HCT116 (cell line): Measurements from ENCODE around the gene KXD1. TPM values are rescaled to one million over a fixed set of nuclear protein-coding genes. Genes with fewer than 3 reads are reported as not detected.

Source experiments
- ATAC-seq: fragments of 200-7000 bp; cut with Tn5 transposase; 2 replicates; pipeline ENCODE4 v1.9.1; 2020; ENCODE audit warnings: mild to moderate bottlenecking, moderate library complexity
- BruUV-seq: library from RNA; stranded (reverse); fragments of 400-500 nt; replicated peaks from 2 replicates; lab custom pipeline; 2021; lab: Mats Ljungman, UMichigan
- CTCF ChIA-PET: fragments of 300-600 bp; sonication (Branson Sonifier 250); formaldehyde crosslinking; loops from one replicate; lab custom pipeline; 2021; ENCODE audit warnings: antibody characterized with exemption; lab: Charles Lee
- POLR2A ChIA-PET: fragments of 300-600, 350-600 bp; sonication (Branson Sonifier 250); formaldehyde crosslinking; loops from one replicate; lab custom pipeline; 2021; ENCODE audit warnings: antibody characterized with exemption; lab: Charles Lee
- RAD21 ChIA-PET, 2 experiments: fragments of 300-600 bp; sonication (Branson Sonifier 250); formaldehyde crosslinking; loops; one replicate each; lab custom pipeline; 2023; ENCODE audit warnings: low total read pairs in 2 of 2; ENCODE audit not compliant: uncharacterized antibody in 2 of 2, unreplicated experiment in 2 of 2, low non-redundant PET in 1 of 2; lab: Charles Lee
- DNase-seq: peaks from one replicate; pipeline ENCODE4 v3.0.0-alpha.2; 2010; ENCODE audit warnings: low read depth, low spot score
- H2AFZ ChIP-seq: fragments of 200-600 bp; shearing (Covaris generic), sonication (generic); 2 replicates; pipeline ENCODE4 v1.6.1; 2017; ENCODE audit warnings: low read depth, mixed run types, mixed read lengths, antibody characterized with exemption, low read length; ENCODE audit not compliant: poor library complexity, severe bottlenecking
- H3K27ac ChIP-seq: 2 replicates; pipeline ENCODE4 v1.5.1; 2012; ENCODE audit warnings: low read depth, low read length
- H3K27me3 ChIP-seq: fragments of 200-600 bp; sonication (generic); 2 replicates; pipeline ENCODE4 v1.6.1; 2016; ENCODE audit warnings: mixed run types, low read length, mixed read lengths; ENCODE audit not compliant: insufficient read depth
- H3K36me3 ChIP-seq, 2 experiments: fragments of 200-500 bp in 1 of 2; fragments of 200-600 bp in 1 of 2; sonication (Bioruptor generic) in 1 of 2; sonication (generic) in 1 of 2; 2 replicates each; pipeline versions ENCODE4 v1.5.1 to v1.6.1; 2014 to 2016; ENCODE audit warnings: low read length in 2 of 2, inconsistent platforms in 1 of 2, mixed read lengths in 1 of 2, mixed run types in 1 of 2; ENCODE audit not compliant: insufficient read depth in 2 of 2, control insufficient read depth in 1 of 2
- H3K4me1 ChIP-seq, 2 experiments: fragments of 200-600 bp in 1 of 2; sonication (generic) in 1 of 2; 2 replicates each; pipeline versions ENCODE4 v1.5.1 to v1.6.1; 2012 to 2017; ENCODE audit warnings: low read length in 2 of 2, inconsistent platforms in 1 of 2, mild to moderate bottlenecking in 1 of 2, mixed read lengths in 1 of 2, mixed run types in 1 of 2, moderate library complexity in 1 of 2; ENCODE audit not compliant: insufficient read depth in 2 of 2, control insufficient read depth in 1 of 2
- H3K4me2 ChIP-seq: fragments of 200-600 bp; sonication (generic); 2 replicates; pipeline ENCODE4 v1.6.1; 2017; ENCODE audit warnings: mixed run types, low read length, mixed read lengths
- H3K4me3 ChIP-seq, 2 experiments: fragments of 200-600 bp in 1 of 2; sonication (generic) in 1 of 2; replicated peaks in 1 of 2; 2 replicates each; pipeline ENCODE4 v1.5.1; 2011 to 2016; ENCODE audit warnings: low read length in 2 of 2, control low read depth in 1 of 2, low read depth in 1 of 2, mild to moderate bottlenecking in 1 of 2, mixed read lengths in 1 of 2, mixed run types in 1 of 2
- H3K79me2 ChIP-seq: fragments of 200-600 bp; sonication (generic); 2 replicates; pipeline ENCODE4 v1.6.1; 2017; ENCODE audit warnings: mild to moderate bottlenecking, mixed run types, low read length, moderate library complexity, mixed read lengths; ENCODE audit not compliant: insufficient read depth
- H3K9ac ChIP-seq: fragments of 200-600 bp; sonication (generic); 2 replicates; pipeline ENCODE4 v1.6.1; 2016; ENCODE audit warnings: low read length, mixed read lengths
- H3K9me2 ChIP-seq: fragments of 200-600 bp; sonication (generic), shearing (Covaris generic); 2 replicates; pipeline ENCODE4 v1.6.1; 2017; ENCODE audit warnings: mixed run types, mild to moderate bottlenecking, moderate library complexity; ENCODE audit not compliant: insufficient read depth
- H3K9me3 ChIP-seq, 2 experiments: fragments of 200-500 bp in 1 of 2; fragments of 200-600 bp in 1 of 2; sonication (Bioruptor generic) in 1 of 2; sonication (generic) in 1 of 2; 2 replicates each; pipeline ENCODE4 v1.6.1; 2014 to 2017; ENCODE audit warnings: low read length in 2 of 2, mixed read lengths in 2 of 2, inconsistent platforms in 1 of 2, low read depth in 1 of 2, mild to moderate bottlenecking in 1 of 2, mixed run types in 1 of 2, moderate library complexity in 1 of 2; ENCODE audit not compliant: control insufficient read depth in 1 of 2, insufficient read depth in 1 of 2
- H4K20me1 ChIP-seq: fragments of 200-600 bp; sonication (generic), shearing (Covaris generic); 2 replicates; pipeline ENCODE4 v1.6.1; 2017; ENCODE audit warnings: mixed run types, mild to moderate bottlenecking, moderate library complexity; ENCODE audit not compliant: insufficient read depth
- MAX ChIP-seq: IDR thresholded peaks from 2 replicates; pipeline ENCODE4 v1.6.1; 2012
- POLR2A ChIP-seq: IDR thresholded peaks from 2 replicates; pipeline ENCODE4 v1.7.0; 2011; ENCODE audit warnings: borderline replicate concordance; ENCODE audit not compliant: insufficient read depth, insufficient read length; ENCODE audit errors: extremely low read depth
- POLR2AphosphoS5 ChIP-seq: IDR thresholded peaks from 2 replicates; pipeline ENCODE4 v1.6.1; 2011; ENCODE audit warnings: mild to moderate bottlenecking, low read depth, low read length, moderate library complexity
- REST ChIP-seq: IDR thresholded peaks from 2 replicates; pipeline ENCODE4 v1.6.1; 2012; ENCODE audit warnings: low read depth
- SIN3A ChIP-seq: IDR thresholded peaks from 2 replicates; pipeline ENCODE4 v1.6.1; 2012; ENCODE audit warnings: low read depth
- SRF ChIP-seq: IDR thresholded peaks from 2 replicates; pipeline ENCODE4 v1.6.1; 2012; ENCODE audit warnings: low read depth
- TCF7L2 ChIP-seq: IDR thresholded peaks from 2 replicates; pipeline ENCODE4 v1.7.0; 2011; ENCODE audit warnings: borderline replicate concordance, inconsistent platforms; ENCODE audit not compliant: insufficient read depth, insufficient read length; ENCODE audit errors: extremely low read depth
- YY1 ChIP-seq: IDR thresholded peaks from 2 replicates; pipeline ENCODE4 v1.6.1; 2011; ENCODE audit warnings: low read length, low read depth, moderate library complexity, mild to moderate bottlenecking; ENCODE audit not compliant: insufficient replicate concordance; ENCODE audit errors: extremely low read depth
- intact Hi-C: fragments of 100-400 bp; cut with micrococcal nuclease; formaldehyde crosslinking; loops from 2 replicates; pipeline ENCODE4 v1.10.0; 2022
- total RNA-seq: library from RNA; stranded (reverse); gene quantifications from one replicate; pipeline ENCODE4 v1.2.1, GENCODE V29; 2021; ENCODE audit not compliant: unreplicated experiment

The KXD1 gene
- total RNA-seq, 1 experiment from 2014 or later = 139 TPM

DNA sequence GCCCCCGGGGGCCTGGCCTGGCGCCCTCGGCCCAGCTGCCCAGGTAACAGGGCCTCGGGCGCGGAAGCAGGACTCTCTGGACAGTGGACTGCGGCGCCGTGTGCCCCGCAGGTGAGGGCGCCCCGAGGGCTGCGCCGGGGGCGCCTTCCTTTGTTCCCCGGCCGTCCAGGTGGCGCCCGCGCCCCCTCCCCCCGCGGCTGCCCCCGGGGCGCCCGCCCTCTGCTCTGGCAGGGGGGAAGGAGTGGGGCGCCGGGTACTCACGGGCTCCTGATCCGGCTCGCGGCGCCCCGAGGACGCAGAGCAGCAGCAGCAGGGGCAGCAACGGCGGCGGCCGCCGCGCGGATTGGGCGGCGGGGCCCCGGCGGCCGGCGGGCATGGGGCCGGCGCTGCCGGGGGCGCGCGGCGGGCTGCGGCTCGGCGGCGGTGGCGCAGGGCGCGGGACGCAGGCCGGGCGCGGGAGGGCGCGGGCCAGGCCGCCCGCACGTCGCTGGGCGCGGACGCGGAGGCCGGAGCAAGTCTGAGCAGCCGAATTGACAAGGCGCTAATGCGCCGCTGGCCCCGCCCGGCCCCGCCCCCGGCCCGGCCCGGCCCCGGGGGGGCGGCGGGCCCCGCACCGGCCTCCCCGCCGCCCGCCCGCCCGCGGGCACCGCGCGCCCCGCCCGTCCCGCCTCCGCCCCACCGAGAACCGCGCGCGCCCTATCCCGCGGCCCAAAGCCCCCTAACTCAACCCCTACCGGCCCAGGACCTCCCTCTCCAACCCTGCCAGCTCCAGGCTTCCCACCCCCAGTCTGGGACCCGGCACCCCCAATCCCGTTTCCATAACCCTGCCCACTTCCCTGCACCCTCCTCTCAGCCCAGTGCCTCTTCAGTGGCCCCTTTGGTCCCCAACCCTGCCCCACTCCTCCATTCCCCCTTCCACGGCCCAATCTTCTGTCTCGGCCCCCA, 48.9 kb downstream of the KXD1 start, which contains the start of gene CRLF1:
Gene CRLF1, minus strand, starts transcription at position 519 of the 945 bp plus-strand sequence. Its CDS starts 143 bp downstream, at position 376.
- H3K27ac ChIP-seq = peak within 1 kb of the TSS; percentile 52; the same call in 1 of the 2 replicates
- BruUV-seq = no TSS peak
- H3K79me2 ChIP-seq = no peaks in the 10 kb centered on the region
- no peaks in the 10 kb centered on the region for H3K9me3 ChIP-seq
- peak within 1 kb of the TSS; percentile 53 to 65 for H3K4me3 ChIP-seq
- intact Hi-C loops = no loop called here
- peaks cover 18% of the 10 kb centered on the region; the same call in 1 of the 2 replicates for H3K27me3 ChIP-seq
- CTCF ChIA-PET = interaction anchor here (0.5 to 1.2 kb wide), 2 partner anchors 13 to 17 kb away, joined by 3 to 5 read pairs; no protein-coding TSS in a partner anchor
- DNase-seq (no peak), ATAC-seq (peak; percentile 67)
- TF ChIP-seq SRF (no peak), YY1 (no peak), TCF7L2 (peak; percentile 17)
- no peaks in the 10 kb centered on the region for H3K9me2 ChIP-seq
- H2AFZ ChIP-seq = peak within 1 kb of the TSS; percentile 65
- H3K9ac ChIP-seq = peak within 1 kb of the TSS; percentile 51
- no peaks in the 10 kb centered on the region for H4K20me1 ChIP-seq
- H3K36me3 ChIP-seq = no peaks in the 10 kb centered on the region
- peak within 1 kb of the TSS; percentile 99 for H3K4me2 ChIP-seq
- POLR2A ChIA-PET = no interaction called here
- RAD21 ChIA-PET = no interaction called here
- H3K4me1 ChIP-seq = peaks cover 25 to 34% of the 10 kb centered on the region in 2 experiments

- intact Hi-C loops = no loop called here
- POLR2A ChIA-PET = no interaction called here
- no peak for TF ChIP-seq POLR2AphosphoS5
- TF ChIP-seq MAX = no peak
- TF ChIP-seq SIN3A = no peak
- no peak for TF ChIP-seq REST
- TF ChIP-seq POLR2A = no peak
Observed at GRCh38 chr19:18607226-18608101, 49.8 kb downstream of the KXD1 start.

More at GRCh38 chr19:18607226-18608101, 49.8 kb downstream of the KXD1 start:
- no peaks in the 10 kb centered on the region for H3K79me2 ChIP-seq
- H4K20me1 ChIP-seq = no peaks in the 10 kb centered on the region
- DNase-seq (no peak), ATAC-seq (peak; percentile 42)
- no peaks in the 10 kb centered on the region for H3K9me2 ChIP-seq
- peak overlapping the region; percentile 99 for H3K4me2 ChIP-seq
- peak overlapping the region; percentile 53 to 65 for H3K4me3 ChIP-seq
- H3K4me1 ChIP-seq = peaks cover 25 to 42% of the 10 kb centered on the region in 2 experiments
- peak overlapping the region; percentile 65 for H2AFZ ChIP-seq
- H3K36me3 ChIP-seq = no peaks in the 10 kb centered on the region
- peaks cover 25% of the 10 kb centered on the region; the same call in 1 of the 2 replicates for H3K27me3 ChIP-seq
- CTCF ChIA-PET = interaction anchor here (0.5 to 1.2 kb wide), 2 partner anchors 13 to 18 kb away, joined by 3 to 5 read pairs; no protein-coding TSS in a partner anchor
- peak overlapping the region; percentile 50 for H3K9ac ChIP-seq
- H3K27ac ChIP-seq = peak overlapping the region; percentile 22; the same call in 1 of the 2 replicates
- no TSS peak for BruUV-seq
- no peaks in the 10 kb centered on the region for H3K9me3 ChIP-seq
- RAD21 ChIA-PET = no interaction called here
